Measurements from ENCODE around the gene IQCF5. TPM values are rescaled to one million over a fixed set of nuclear protein-coding genes. Genes with fewer than 3 reads are reported as not detected.
"Not testable (repeated sequence)": the region's sequence is repeated elsewhere in the genome, so short reads cannot be mapped to it uniquely, and the experiment has no call there.

The IQCF5 gene
- total RNA-seq, 1 experiment from 2014 or later = not detected

DNA sequence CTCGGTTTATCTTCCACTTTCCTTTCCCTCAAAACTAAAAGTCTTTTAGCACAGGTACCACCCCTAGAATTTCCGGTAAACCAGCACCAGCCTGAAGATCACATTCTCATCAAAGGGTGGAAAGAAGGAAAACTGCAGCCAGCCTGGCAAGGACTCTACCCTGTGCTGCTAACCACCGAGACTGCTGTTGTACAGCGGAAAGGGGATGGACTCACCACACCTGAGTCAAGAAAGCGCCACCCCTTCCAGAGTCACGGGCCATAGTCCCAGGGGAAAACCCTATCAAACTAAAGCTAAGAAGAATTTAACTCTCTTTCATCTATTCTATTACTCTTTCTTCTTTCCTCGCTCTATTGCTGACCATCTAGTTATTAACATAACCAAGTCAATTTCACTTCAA lies 24.6 kb upstream of the IQCF5 start:
- H3K36me3 Mint-ChIP-seq (ENCODE audit: insufficient read depth in 1 of 3, low read depth in 3 of 3); H3K4me1 ChIP-seq (ENCODE audit: insufficient read depth, low read length); H2BK5ac ChIP-seq (ENCODE audit: insufficient read length, low read length); H3K27me3 ChIP-seq (ENCODE audit: insufficient read depth, low read length); H3T11ph ChIP-seq (ENCODE audit: low read length); H2BK15ac ChIP-seq (ENCODE audit: low read depth, low read length); H3K27ac Mint-ChIP-seq; H4K20me1 ChIP-seq (ENCODE audit: control insufficient read depth, insufficient read depth, insufficient read length); H2AK5ac ChIP-seq (ENCODE audit: insufficient read length, low read length); H3K79me2 ChIP-seq (ENCODE audit: insufficient read depth, low read length); DNase-seq; H3K23me2 ChIP-seq (ENCODE audit: insufficient read length, low read depth, low read length, poor library complexity, severe bottlenecking); H4K91ac ChIP-seq (ENCODE audit: insufficient read length, low read depth, low read length); H3K18ac ChIP-seq (ENCODE audit: insufficient read length, low read depth, low read length); H4K5ac ChIP-seq (ENCODE audit: insufficient read length, low read depth, low read length); H3K4me3 Mint-ChIP-seq; H3K56ac ChIP-seq (ENCODE audit: insufficient read length, low read depth, low read length); H2BK120ac ChIP-seq (ENCODE audit: low read depth, low read length, poor library complexity, severe bottlenecking); H3K79me1 ChIP-seq (ENCODE audit: insufficient read depth, low read depth, low read length, poor library complexity, severe bottlenecking); H3K23ac ChIP-seq (ENCODE audit: insufficient read length, low read depth, low read length); H3K14ac ChIP-seq (ENCODE audit: insufficient read depth, low read length); H3K27ac ChIP-seq (ENCODE audit: insufficient read length, low read depth, low read length); H3K4me2 ChIP-seq (ENCODE audit: insufficient read depth, insufficient read length, low read length); H3K4ac ChIP-seq (ENCODE audit: low read depth, low read length); H2BK12ac ChIP-seq (ENCODE audit: insufficient read length, low read depth, low read length); H2AFZ ChIP-seq (ENCODE audit: low read length); H2BK20ac ChIP-seq (ENCODE audit: low read depth, low read length, poor library complexity, severe bottlenecking); H3K9ac ChIP-seq (ENCODE audit: extremely low read depth, insufficient read length, low read length); H4K8ac ChIP-seq (replicated peaks; ENCODE audit: insufficient read length, low read depth, low read length); H3K9me3 ChIP-seq (ENCODE audit: control insufficient read depth, low read depth, low read length): not testable (repeated sequence)
- Mint-ChIP-seq H3K27me3 (ENCODE audit: low read depth) (peaks cover 12% of the 10 kb centered on the region), H3K9me3 (peaks cover 7 to 10% of the 10 kb centered on the region in 2 experiments), H3K4me1 (peaks cover 40 to 42% of the 10 kb centered on the region in 2 experiments)
- WGBS (ENCODE audit: extremely low coverage, insufficient read length, low lambda C conversion rate) = no CpG with 5 or more reads among the region's 7 CpGs

Measured in H9 (cell line).